Kidney epithelial cell (primary cell): ENCODE results near the gene KIF26B. TPM values are rescaled to one million over a fixed set of nuclear protein-coding genes. Genes with fewer than 3 reads are reported as not detected.

Experiments
- DNase-seq: peaks from one replicate; pipeline ENCODE4 v3.0.0-alpha.2; 2010; ENCODE audit warnings: low read depth
- H3K27me3 ChIP-seq: 2 replicates; pipeline ENCODE4 v1.6.0; 2011; ENCODE audit warnings: low read length; ENCODE audit not compliant: control insufficient read depth, insufficient read depth
- H3K36me3 ChIP-seq: 2 replicates; pipeline ENCODE4 v1.5.1; 2011; ENCODE audit warnings: low read length; ENCODE audit not compliant: control insufficient read depth, insufficient read depth
- H3K4me3 ChIP-seq: 2 replicates; pipeline ENCODE4 v1.5.1; 2011; ENCODE audit warnings: low read depth, mild to moderate bottlenecking, control low read depth, low read length
- CTCF ChIP-seq: IDR thresholded peaks from 2 replicates; pipeline ENCODE4 v1.5.1; 2011; ENCODE audit warnings: mild to moderate bottlenecking, moderate library complexity, low read length, control low read depth, inconsistent platforms; ENCODE audit not compliant: insufficient read depth, poor library complexity, severe bottlenecking
- total RNA-seq: library from RNA; depleted of rRNA; stranded (reverse); fragments of >200 nt; gene quantifications from 2 replicates; pipeline ENCODE4 v1.2.3, GENCODE V29; 2015

KIF26B gene
- total RNA-seq, 1 donor from 2014 or later, result 14.6 TPM

- no peak for DNase-seq
- TF ChIP-seq CTCF, result no peak
- Histone ChIP-seq H3K4me3 (no peak overlapping the region), H3K36me3 (no peaks in the 10 kb centered on the region), H3K27me3 (no peaks in the 10 kb centered on the region)
These were observed 40.6 kb downstream of the KIF26B start for GRCh38 chr1:245195398-245195797.

GRCh38 chr1:245197121-245197520, 42.3 kb downstream of the KIF26B start:
- no peak for TF ChIP-seq CTCF
- H3K27me3 ChIP-seq, result no peaks in the 10 kb centered on the region
- no peak for DNase-seq

GRCh38 chr1:245197911-245198379, 43.2 kb downstream of the KIF26B start:
- no peak for TF ChIP-seq CTCF
- H3K36me3 ChIP-seq, result no peaks in the 10 kb centered on the region
- no peaks in the 10 kb centered on the region for H3K27me3 ChIP-seq
- no peak overlapping the region for H3K4me3 ChIP-seq
- DNase-seq, result no peak

More at GRCh38 chr1:245197121-245197520, 42.3 kb downstream of the KIF26B start:
- Histone ChIP-seq H3K4me3 (no peak overlapping the region), H3K36me3 (no peaks in the 10 kb centered on the region)

- H3K27me3 ChIP-seq, result no peaks in the 10 kb centered on the region
- H3K36me3 ChIP-seq, result no peaks in the 10 kb centered on the region
- DNase-seq, result no peak
- no peak overlapping the region for H3K4me3 ChIP-seq
- TF ChIP-seq CTCF, result no peak
These were observed 44.1 kb downstream of the KIF26B start for GRCh38 chr1:245198748-245199516.

- H3K27me3 ChIP-seq, result no peaks in the 10 kb centered on the region
- H3K4me3 ChIP-seq, result no peak overlapping the region
- no peak for DNase-seq
- TF ChIP-seq CTCF, result no peak
- H3K36me3 ChIP-seq, result no peaks in the 10 kb centered on the region
These were observed 45.4 kb downstream of the KIF26B start for GRCh38 chr1:245200146-245200545.

- no peak for DNase-seq
- no peaks in the 10 kb centered on the region for H3K27me3 ChIP-seq
- H3K4me3 ChIP-seq, result no peak overlapping the region
- no peaks in the 10 kb centered on the region for H3K36me3 ChIP-seq
- no peak for TF ChIP-seq CTCF
These were observed 46.4 kb downstream of the KIF26B start for GRCh38 chr1:245201201-245201600.
